Omental fat pad (tissue), 4 donors: ENCODE data around the gene SH2D3A. TPM values are rescaled to one million over a fixed set of nuclear protein-coding genes. Genes with fewer than 3 reads are reported as not detected.
"Not testable (repeated sequence)": the region's sequence is repeated elsewhere in the genome, so short reads cannot be mapped to it uniquely, and the experiment has no call there.

Experiments
- ATAC-seq: fragments of 150-250 bp; one replicate; pipeline ENCODE4 v1.9.1; 2016; ENCODE audit warnings: mild to moderate bottlenecking, moderate library complexity; ENCODE audit not compliant: low FRiP score
- DNase-seq: peaks from one replicate; pipeline ENCODE4 v3.0.0-alpha.2; 2019; ENCODE audit warnings: low spot score
- total RNA-seq, 4 donors: library from RNA; depleted of rRNA; stranded (reverse); fragments of >200 nt; gene quantifications; one replicate each; pipeline ENCODE4 v1.1.0, GENCODE V29; 2016
- TF ChIP-seq, protein P1 (sequence below), 3 donors: fragments of 450-650 bp; IDR thresholded peaks; one replicate each; pipeline ENCODE4 v1.5.1; 2016 to 2017; ENCODE audit warnings: antibody characterized with exemption in 3 of 3, mild to moderate bottlenecking in 3 of 3, moderate library complexity in 2 of 3

The SH2D3A gene
- total RNA-seq, 4 donors from 2014 or later, result 1.3 to 3.4 (median 2.0) TPM; not detected in 1

GRCh38 chr19:6754653-6755463 is 12.4 kb downstream of the SH2D3A start:
- ATAC-seq, result no peak
- TF ChIP-seq, protein P1, sequence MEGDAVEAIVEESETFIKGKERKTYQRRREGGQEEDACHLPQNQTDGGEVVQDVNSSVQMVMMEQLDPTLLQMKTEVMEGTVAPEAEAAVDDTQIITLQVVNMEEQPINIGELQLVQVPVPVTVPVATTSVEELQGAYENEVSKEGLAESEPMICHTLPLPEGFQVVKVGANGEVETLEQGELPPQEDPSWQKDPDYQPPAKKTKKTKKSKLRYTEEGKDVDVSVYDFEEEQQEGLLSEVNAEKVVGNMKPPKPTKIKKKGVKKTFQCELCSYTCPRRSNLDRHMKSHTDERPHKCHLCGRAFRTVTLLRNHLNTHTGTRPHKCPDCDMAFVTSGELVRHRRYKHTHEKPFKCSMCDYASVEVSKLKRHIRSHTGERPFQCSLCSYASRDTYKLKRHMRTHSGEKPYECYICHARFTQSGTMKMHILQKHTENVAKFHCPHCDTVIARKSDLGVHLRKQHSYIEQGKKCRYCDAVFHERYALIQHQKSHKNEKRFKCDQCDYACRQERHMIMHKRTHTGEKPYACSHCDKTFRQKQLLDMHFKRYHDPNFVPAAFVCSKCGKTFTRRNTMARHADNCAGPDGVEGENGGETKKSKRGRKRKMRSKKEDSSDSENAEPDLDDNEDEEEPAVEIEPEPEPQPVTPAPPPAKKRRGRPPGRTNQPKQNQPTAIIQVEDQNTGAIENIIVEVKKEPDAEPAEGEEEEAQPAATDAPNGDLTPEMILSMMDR (IDR thresholded peaks at IDR 0.05), result no peak
- DNase-seq, result no peak

DNA sequence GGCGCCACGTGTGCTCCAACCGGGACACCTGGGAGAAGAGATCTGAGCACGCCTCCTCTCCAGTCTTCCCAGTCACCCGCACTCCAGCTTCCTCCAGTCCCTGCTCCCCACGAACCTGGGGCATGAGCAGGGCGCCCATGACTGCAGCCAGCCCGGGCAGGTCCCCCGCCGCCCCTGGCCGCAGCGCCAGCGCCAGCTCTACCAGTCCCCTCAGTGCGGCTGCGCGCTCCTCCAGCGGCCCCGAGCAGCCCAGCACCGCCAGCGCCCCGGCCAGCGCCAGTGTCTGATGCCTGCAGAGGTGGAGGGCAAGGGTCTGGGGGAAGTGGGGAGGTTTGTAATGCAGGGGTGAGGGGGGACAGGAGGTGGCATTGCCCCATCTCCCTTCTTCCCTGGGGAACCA is 13.1 kb downstream of the SH2D3A start:
- ATAC-seq (no peak), DNase-seq (no peak)

DNA sequence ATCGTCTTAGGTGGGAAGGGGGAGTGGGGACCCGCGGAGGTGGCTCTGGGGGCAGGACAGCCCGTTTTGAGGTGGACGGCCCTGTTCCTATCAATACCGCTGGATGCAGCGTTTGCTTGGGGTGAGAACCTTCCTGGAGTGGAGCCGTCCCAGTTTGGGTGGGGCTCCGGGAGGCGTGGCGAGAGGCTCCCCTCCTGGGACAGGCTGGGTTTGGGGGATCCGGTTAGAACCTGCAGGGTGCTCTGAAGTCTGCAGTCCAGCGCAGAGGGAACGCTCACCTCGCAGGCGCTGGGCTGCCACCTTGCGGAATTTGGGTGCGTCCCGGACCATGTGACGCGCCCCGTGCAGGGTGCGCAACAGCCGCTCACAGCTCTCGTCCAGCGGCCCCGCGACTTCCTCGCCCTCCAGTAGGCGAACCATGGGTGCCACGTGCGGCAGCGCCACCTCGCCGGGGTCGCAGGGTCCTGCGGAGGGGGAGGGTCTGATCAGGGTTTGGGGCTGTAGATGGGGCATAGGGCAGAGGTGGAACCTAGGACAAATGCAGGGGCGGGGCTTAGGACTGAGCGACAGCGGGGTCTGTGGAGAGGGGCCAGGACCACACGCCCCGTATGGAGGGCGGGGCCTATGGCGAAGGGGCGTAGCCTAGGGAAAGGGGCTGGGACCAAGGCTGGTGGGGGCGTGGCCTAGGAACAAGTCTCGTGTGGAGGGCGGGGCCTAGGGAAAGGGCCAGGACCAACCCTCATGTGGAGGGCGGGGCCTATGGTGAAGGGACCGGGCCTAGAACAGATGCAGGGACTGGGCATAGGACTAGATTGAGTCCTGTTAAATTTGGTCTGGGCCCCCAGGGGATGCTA is 13.8 kb downstream of the SH2D3A start:
- ATAC-seq, result peak; percentile 92
- TF ChIP-seq, protein P1 (IDR thresholded peaks at IDR 0.05), result no peak
- DNase-seq, result peak; percentile 83

More for the DNA sequence above, 13.1 kb downstream of the SH2D3A start:
- TF ChIP-seq, protein P1 (IDR thresholded peaks at IDR 0.05), result no peak

- DNase-seq, result no peak
- TF ChIP-seq, protein P1 (IDR thresholded peaks at IDR 0.05), result no peak
Observed at GRCh38 chr19:6752256-6753177, 14.7 kb downstream of the SH2D3A start.

DNA sequence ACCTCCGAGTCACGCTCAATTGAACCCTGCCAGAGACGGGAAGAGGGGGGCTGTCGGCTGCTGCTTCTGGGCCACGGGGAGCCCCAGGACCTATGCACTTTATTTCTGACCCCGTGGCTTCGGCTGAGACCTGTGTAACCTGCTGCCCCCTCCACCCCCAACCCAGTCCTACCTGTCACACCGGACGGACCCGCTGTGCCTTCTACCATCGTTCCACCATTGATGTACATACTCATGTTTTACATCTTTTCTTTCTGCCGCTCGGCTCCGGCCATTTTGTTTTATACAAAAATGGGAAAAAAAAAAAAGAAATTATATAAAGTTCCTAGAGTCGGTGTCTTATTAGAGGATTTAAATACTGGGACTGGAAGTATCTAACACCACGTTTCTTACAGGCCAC is 16.0 kb downstream of the SH2D3A start:
- ATAC-seq (no peak), DNase-seq (no peak)
- TF ChIP-seq, protein P1 (IDR thresholded peaks at IDR 0.05), result no peak

More at GRCh38 chr19:6752256-6753177, 14.7 kb downstream of the SH2D3A start:
- no peak for ATAC-seq

DNA sequence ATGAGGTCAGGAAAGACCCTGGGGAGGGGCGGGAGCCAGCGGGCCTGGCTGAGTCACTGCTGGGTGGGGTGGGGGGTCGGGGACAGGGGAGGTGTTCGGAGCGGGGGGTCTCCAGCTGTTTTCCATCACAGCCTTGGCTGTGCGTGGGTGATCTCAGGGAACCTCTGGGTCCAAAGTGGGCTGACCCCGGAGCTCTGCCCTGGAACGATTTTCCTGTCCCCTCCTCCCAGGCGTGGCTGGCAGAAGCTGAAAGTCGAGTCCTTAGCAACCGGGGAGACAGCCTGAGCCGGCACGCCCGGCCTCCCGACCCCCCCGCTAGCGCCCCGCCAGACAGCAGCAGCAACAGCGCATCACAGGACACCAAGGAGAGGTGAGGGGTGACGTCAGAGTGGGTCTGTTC is 17.2 kb downstream of the SH2D3A start:
- ATAC-seq, result no peak
- no peak for DNase-seq
- TF ChIP-seq, protein P1 (IDR thresholded peaks at IDR 0.05), result no peak

GRCh38 chr19:6748543-6748942 is 18.7 kb downstream of the SH2D3A start:
- ATAC-seq, DNase-seq: not testable (repeated sequence)
